ENCODE data around the gene CPE.

The CPE gene

DNA sequence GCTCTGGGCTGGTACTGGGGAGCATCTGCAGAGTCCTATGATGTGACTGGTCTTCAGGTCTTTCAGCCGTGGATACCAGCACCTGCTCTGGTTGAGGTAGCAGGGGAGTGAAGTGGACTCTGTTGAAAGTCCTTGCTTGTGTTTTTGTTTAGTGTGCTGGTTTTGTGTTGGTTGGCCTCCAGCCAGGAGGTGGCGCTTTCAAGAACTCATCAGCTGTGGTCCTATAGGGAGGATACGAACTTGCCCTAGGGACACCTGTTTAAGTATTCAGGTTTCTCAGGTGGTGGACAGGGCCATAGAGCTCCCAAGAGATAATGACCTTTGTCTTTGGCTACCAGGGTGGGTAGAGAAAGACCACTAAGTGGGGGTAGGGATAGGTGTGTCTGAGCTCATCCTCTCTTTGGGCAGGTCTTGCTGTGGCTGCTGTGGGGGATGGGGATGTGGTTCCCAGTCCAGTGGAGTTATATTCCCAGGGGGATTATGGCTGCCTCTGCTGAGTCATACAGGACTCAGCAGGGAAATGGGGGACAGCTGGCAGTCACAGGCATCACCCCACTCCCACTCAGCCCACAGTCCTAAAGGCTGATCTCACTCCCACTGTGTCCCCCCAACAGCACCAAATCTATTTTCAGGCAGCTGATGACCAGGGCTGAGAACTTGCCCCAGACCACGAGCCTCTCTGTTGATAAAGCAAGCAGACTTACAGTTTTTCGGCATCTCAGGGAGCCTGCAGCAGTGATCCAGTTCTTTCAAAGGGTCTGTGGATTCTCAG lies 27.3 kb upstream of the CPE start:
- TF ChIP-seq, protein P1, sequence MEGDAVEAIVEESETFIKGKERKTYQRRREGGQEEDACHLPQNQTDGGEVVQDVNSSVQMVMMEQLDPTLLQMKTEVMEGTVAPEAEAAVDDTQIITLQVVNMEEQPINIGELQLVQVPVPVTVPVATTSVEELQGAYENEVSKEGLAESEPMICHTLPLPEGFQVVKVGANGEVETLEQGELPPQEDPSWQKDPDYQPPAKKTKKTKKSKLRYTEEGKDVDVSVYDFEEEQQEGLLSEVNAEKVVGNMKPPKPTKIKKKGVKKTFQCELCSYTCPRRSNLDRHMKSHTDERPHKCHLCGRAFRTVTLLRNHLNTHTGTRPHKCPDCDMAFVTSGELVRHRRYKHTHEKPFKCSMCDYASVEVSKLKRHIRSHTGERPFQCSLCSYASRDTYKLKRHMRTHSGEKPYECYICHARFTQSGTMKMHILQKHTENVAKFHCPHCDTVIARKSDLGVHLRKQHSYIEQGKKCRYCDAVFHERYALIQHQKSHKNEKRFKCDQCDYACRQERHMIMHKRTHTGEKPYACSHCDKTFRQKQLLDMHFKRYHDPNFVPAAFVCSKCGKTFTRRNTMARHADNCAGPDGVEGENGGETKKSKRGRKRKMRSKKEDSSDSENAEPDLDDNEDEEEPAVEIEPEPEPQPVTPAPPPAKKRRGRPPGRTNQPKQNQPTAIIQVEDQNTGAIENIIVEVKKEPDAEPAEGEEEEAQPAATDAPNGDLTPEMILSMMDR (IDR thresholded peaks at IDR 0.05; ENCODE audit: control extremely low read depth, extremely low read depth, low read depth, missing control alignments): no peak
- CTCF ChIA-PET: interaction anchor here (1.3 to 2.6 kb wide), 3 partner anchors 10 to 220 kb away, joined by 3 to 9 read pairs (median 4); no protein-coding TSS in a partner anchor
- POLR2A ChIA-PET: no interaction called here
- no peak for DNase-seq (ENCODE audit: extremely low spot score)

DNA sequence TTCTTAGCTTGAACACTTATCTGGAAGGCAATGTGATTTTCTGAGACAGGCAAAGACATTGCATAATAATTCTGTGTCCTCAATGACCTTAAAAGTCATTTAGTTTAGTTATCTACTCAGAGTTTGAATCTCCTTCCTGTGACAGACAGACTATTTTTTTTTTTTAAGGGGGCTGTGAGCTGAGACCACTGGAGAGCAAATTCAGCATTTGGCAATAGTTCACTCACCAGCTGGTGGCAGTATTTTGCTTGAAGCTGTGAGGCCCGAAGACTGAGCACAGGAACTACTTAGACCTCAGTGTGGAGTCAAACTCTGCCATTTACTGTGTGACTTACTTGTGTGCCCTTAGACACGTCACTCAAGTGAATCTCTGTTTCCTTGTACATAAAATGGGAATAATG lies 22.9 kb upstream of the CPE start:
- ChIA-PET POLR2A (interaction anchor here (0.6 to 1.0 kb wide), 2 partner anchors 9 to 66 kb away, joined by 3 to 4 read pairs; no protein-coding TSS in a partner anchor), CTCF (interaction anchor here (1.2 to 3.9 kb wide), 5 partner anchors 9 to 225 kb away, joined by 3 to 15 read pairs (median 3); no protein-coding TSS in a partner anchor)
- TF ChIP-seq, protein P1 (IDR thresholded peaks at IDR 0.05; ENCODE audit: control extremely low read depth, extremely low read depth, low read depth, missing control alignments): peak; percentile 29
- DNase-seq (ENCODE audit: extremely low spot score): no peak

DNA sequence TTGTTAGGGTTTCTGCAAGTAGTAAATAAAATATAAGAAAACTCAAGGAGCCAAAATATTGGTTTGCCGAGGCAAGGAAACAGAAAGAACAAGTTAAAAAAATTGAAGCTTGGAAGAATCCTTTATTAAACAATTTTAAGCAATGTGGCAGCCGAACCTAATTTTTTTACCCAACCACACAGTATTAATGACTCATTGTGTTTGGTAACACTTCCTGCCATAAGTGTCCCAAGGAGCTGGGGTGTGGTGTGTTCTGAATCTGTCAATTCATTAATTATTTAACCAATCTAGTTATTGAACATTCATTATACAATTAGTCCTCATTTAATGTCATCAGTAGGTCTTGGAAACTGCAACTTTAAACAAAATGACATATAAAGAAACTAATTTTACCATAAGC lies 19.3 kb upstream of the CPE start:
- POLR2A ChIA-PET: no interaction called here

DNA sequence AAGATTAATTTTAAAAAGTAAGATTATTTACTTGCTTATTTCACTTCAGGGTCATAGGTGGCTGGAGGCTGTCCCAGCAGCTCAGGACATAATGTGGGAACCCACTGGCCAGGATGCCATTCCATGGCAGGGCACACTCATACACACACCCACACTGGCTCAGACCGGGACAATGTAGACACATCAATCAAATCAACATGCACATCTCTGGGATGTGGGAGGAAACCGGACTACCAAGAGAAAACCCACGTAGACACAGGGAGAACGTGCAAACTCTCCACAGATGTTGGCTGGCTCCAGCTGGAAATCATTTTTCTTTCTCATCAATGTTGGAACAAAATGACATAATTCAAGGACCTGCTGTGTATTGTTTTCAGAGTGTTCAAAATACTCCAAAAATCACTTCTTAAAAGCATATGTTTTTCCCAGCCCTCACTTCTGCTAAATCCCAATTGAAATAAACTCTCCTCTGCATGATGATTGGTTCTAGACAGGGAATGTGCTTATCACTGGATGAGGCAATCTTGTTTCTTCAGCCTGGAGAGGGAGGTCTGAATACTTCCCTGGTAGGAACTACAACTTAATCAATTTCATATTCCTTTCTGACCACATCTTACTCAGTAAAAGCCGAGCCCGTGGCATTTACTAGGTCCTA lies 18.6 kb upstream of the CPE start:
- ChIA-PET CTCF (interaction anchor here (0.7 to 2.4 kb wide), 4 partner anchors 10 to 229 kb away, joined by 3 to 10 read pairs (median 6); no protein-coding TSS in a partner anchor), POLR2A (no interaction called here)
- no peak for DNase-seq (ENCODE audit: extremely low spot score)
- TF ChIP-seq, protein P1 (IDR thresholded peaks at IDR 0.05; ENCODE audit: control extremely low read depth, extremely low read depth, low read depth, missing control alignments): no peak

More for the DNA sequence above, 19.3 kb upstream of the CPE start:
- no peak for DNase-seq (ENCODE audit: extremely low spot score)
- TF ChIP-seq, protein P1 (IDR thresholded peaks at IDR 0.05; ENCODE audit: control extremely low read depth, extremely low read depth, low read depth, missing control alignments): no peak
- CTCF ChIA-PET: interaction anchor here (0.7 to 2.4 kb wide), 4 partner anchors 10 to 228 kb away, joined by 3 to 10 read pairs (median 6); no protein-coding TSS in a partner anchor

DNA sequence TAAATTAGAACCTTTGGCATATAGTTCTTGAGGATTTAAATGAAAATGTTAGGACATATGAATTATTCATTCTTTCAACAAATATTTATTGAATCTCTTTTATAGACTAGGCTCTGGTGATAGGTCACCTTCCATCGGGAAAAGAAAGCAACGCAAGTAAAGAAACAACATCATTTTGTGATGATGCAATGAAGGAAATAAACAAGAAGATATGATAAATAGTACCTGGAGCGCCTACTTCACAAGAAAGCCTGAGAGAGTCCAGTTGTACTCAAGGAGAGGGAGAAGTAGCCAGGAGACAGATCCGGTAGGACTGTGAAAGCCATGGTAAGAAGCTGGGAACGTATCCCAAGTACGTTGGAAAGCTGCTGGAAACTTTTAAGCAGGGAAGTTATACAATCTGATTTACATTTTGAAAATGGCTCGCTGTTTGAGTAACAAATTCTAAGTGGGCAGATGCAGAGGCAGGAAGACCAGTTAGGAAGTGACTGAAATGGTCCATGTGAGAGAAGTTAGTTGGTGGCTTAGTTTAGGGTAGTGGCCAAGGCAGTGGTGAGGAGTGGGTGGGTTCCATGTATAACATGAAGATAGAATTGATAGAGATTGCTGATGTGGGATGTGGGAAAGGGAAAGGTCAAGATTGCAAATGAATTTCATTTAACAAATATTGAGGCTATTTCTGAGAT lies 17.7 kb upstream of the CPE start:
- TF ChIP-seq, protein P1 (IDR thresholded peaks at IDR 0.05; ENCODE audit: control extremely low read depth, extremely low read depth, low read depth, missing control alignments): no peak

DNA sequence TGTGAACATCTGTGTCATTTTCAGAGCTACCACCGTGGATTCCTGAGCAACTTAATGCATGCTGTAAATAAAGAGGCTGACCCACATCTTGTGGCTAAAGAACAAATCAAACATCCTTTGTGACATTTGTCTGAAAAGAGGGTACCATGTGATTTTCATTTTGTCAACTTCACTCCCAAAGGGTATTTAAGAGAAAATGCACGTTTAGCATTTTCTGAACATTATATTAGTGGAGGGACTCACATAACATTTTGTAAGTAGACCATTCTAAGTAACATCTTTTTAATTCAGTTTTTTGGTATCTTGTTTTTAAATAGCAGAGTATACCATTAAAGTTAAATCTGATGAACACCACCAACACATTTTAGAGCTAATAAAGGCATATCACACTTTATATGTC lies 17.0 kb upstream of the CPE start:
- ChIA-PET CTCF (interaction anchor here (1.1 kb wide), 1 partner anchor 11 kb away, joined by 3 read pairs; no protein-coding TSS in a partner anchor), POLR2A (no interaction called here)
- TF ChIP-seq, protein P1 (IDR thresholded peaks at IDR 0.05; ENCODE audit: control extremely low read depth, extremely low read depth, low read depth, missing control alignments): no peak
- no peak for DNase-seq (ENCODE audit: extremely low spot score)

More for the DNA sequence above, 17.7 kb upstream of the CPE start:
- ChIA-PET CTCF (interaction anchor here (1.1 kb wide), 1 partner anchor 10 kb away, joined by 3 read pairs; no protein-coding TSS in a partner anchor), POLR2A (no interaction called here)
- no peak for DNase-seq (ENCODE audit: extremely low spot score)
